K562 (cell line): ENCODE data around the gene MBOAT2. TPM values are rescaled to one million over a fixed set of nuclear protein-coding genes. Genes with fewer than 3 reads are reported as not detected.
"Not testable (repeated sequence)": the region's sequence is repeated elsewhere in the genome, so short reads cannot be mapped to it uniquely, and the experiment has no call there.

Experiments
- ATAC-seq: fragments of 200-7000 bp; cut with Tn5 transposase; 3 replicates; pipeline ENCODE4 v1.9.1; 2020; ENCODE audit warnings: moderate library complexity
- BruUV-seq: library from RNA; stranded (reverse); fragments of 400-500 nt; replicated peaks from 2 replicates; lab custom pipeline; 2021; lab: Mats Ljungman, UMichigan
- CTCF ChIA-PET: fragments of 300-600 bp; formaldehyde crosslinking; extraction: SDS; loops from one replicate; lab custom pipeline; 2021; ENCODE audit warnings: low intra/inter-chr PET ratio; lab: Yijun Ruan, JAX
- POLR2A ChIA-PET: fragments of 300-600, 350-650 bp; sonication (Branson Sonifier 250); formaldehyde crosslinking; extraction: SDS; loops from one replicate; lab custom pipeline; 2021; ENCODE audit warnings: antibody characterized with exemption, inconsistent platforms; lab: Yijun Ruan, JAX
- DNase-seq, 4 experiments: peaks; one replicate each; pipeline versions ENCODE4 v3.0.0 to v3.0.0-alpha.2; 2011 to 2018; ENCODE audit warnings: low spot score in 3 of 4, mixed read lengths in 3 of 4; ENCODE audit errors: extremely low read depth in 1 of 4
- FAIRE-seq: peaks from 2 replicates; lab custom pipeline; 2011; peaks lifted over from hg19 to GRCh38; lab: Jason Lieb, UNC
- H2AFZ ChIP-seq: 2 replicates; pipeline ENCODE4 v1.6.0; 2011; ENCODE audit warnings: low read depth, low read length, control low read depth, inconsistent platforms
- H3K27ac ChIP-seq: fragments of 200-600 bp; 3 replicates; pipeline ENCODE4 v1.8.0; 2011; ENCODE audit warnings: low read depth, mild to moderate bottlenecking, control low read depth, inconsistent platforms, low read length, moderate library complexity, mixed read lengths; ENCODE audit errors: extremely low read depth
- H3K27me3 ChIP-seq, 2 experiments: fragments of 300-600 bp in 1 of 2; 2 replicates in 1 of 2; 3 replicates in 1 of 2; pipeline versions ENCODE4 v1.6.0 to v1.8.0; 2011; ENCODE audit warnings: inconsistent platforms in 2 of 2, low read length in 2 of 2, mild to moderate bottlenecking in 1 of 2, mixed read lengths in 1 of 2, moderate library complexity in 1 of 2; ENCODE audit not compliant: control insufficient read depth in 2 of 2, insufficient read depth in 2 of 2
- H3K36me3 ChIP-seq: fragments of 300-600 bp; 3 replicates; pipeline ENCODE4 v1.8.0; 2011; ENCODE audit warnings: mild to moderate bottlenecking, low read length, inconsistent platforms; ENCODE audit not compliant: control insufficient read depth, insufficient read depth
- H3K4me1 ChIP-seq, 2 experiments: fragments of 200-600 bp in 1 of 2; replicated peaks in 1 of 2; 2 replicates in 1 of 2; 3 replicates in 1 of 2; pipeline versions ENCODE4 v1.5.1 to v1.8.0; 2011; ENCODE audit warnings: inconsistent platforms in 2 of 2, low read length in 2 of 2, mild to moderate bottlenecking in 1 of 2, mixed read lengths in 1 of 2, moderate library complexity in 1 of 2; ENCODE audit not compliant: control insufficient read depth in 2 of 2, insufficient read depth in 2 of 2
- H3K4me2 ChIP-seq: 2 replicates; pipeline ENCODE4 v1.6.1; 2011; ENCODE audit warnings: low read length, control low read depth, inconsistent platforms, mixed read lengths; ENCODE audit not compliant: insufficient read depth
- H3K4me3 ChIP-seq: fragments of 200-600 bp; sonication (generic), shearing (Covaris generic); 2 replicates; pipeline ENCODE4 v1.5.1; 2016; ENCODE audit warnings: control low read depth, inconsistent platforms
- H3K79me2 ChIP-seq: fragments of 200-600 bp; 3 replicates; pipeline ENCODE4 v1.8.0; 2011; ENCODE audit warnings: low read length, inconsistent platforms; ENCODE audit not compliant: control insufficient read depth, insufficient read depth
- H3K9ac ChIP-seq, 2 experiments: 2 replicates each; pipeline versions ENCODE4 v1.6.0 to v1.6.1; 2011; ENCODE audit warnings: low read depth in 2 of 2, low read length in 2 of 2, control low read depth in 1 of 2, inconsistent platforms in 1 of 2, mild to moderate bottlenecking in 1 of 2, mixed read lengths in 1 of 2; ENCODE audit not compliant: insufficient read depth in 1 of 2
- H3K9me1 ChIP-seq: one replicate; pipeline ENCODE4 v1.6.0; 2011; ENCODE audit warnings: inconsistent platforms, mild to moderate bottlenecking, low read length, moderate library complexity; ENCODE audit not compliant: control insufficient read depth, insufficient read depth
- H3K9me3 ChIP-seq: replicated peaks from 2 replicates; pipeline ENCODE4 v1.5.1; 2011; ENCODE audit warnings: low read depth, low read length, inconsistent platforms; ENCODE audit not compliant: control insufficient read depth, insufficient read depth
- H4K20me1 ChIP-seq: replicated peaks from 2 replicates; pipeline ENCODE4 v1.6.1; 2011; ENCODE audit warnings: low read length, inconsistent platforms, mixed read lengths; ENCODE audit not compliant: control insufficient read depth, insufficient read depth
- ARNT ChIP-seq, 2 experiments: fragments of 450-650 bp; IDR thresholded peaks; 2 replicates each; pipeline ENCODE4 v1.6.1; 2016; ENCODE audit warnings: mild to moderate bottlenecking in 1 of 2
- CBX1 ChIP-seq: sonication (generic); IDR thresholded peaks from 2 replicates; pipeline ENCODE4 v1.6.1; 2016; ENCODE audit warnings: antibody characterized with exemption, low read depth, mild to moderate bottlenecking
- CBX8 ChIP-seq: fragments of 200-600 bp; sonication (generic); IDR thresholded peaks from 2 replicates; pipeline ENCODE4 v1.6.1; 2012; ENCODE audit warnings: borderline replicate concordance, mixed run types, low read depth, mild to moderate bottlenecking, moderate library complexity, mixed read lengths, low read length, control low read depth, inconsistent platforms; ENCODE audit not compliant: poor library complexity, severe bottlenecking; ENCODE audit errors: extremely low read depth
- RAD21 ChIP-seq, 2 experiments: fragments of 250-450 bp in 1 of 2; fragments of 450-650 bp in 1 of 2; sonication (Bioruptor Pico) in 1 of 2; formaldehyde crosslinking in 1 of 2; IDR thresholded peaks in 1 of 2; conservative IDR thresholded peaks in 1 of 2; 2 replicates each; pipeline versions ENCODE4 v1.4.0 to v1.8.0; 2020 to 2022; ENCODE audit warnings: mild to moderate bottlenecking in 2 of 2, moderate library complexity in 1 of 2
- RUNX1 ChIP-seq: sonication (generic); IDR thresholded peaks from 2 replicates; pipeline ENCODE4 v1.6.1; 2016; ENCODE audit warnings: antibody characterized with exemption, low read depth
- TEAD4 ChIP-seq, 2 experiments: sonication (generic) in 1 of 2; formaldehyde crosslinking in 1 of 2; IDR thresholded peaks; 2 replicates each; pipeline versions ENCODE4 v1.6.1 to v1.8.0; 2012 to 2022; ENCODE audit warnings: borderline replicate concordance in 1 of 2, inconsistent platforms in 1 of 2, low read length in 1 of 2, mild to moderate bottlenecking in 1 of 2, missing genetic modification reagents in 1 of 2
- U2AF2 ChIP-seq: fragments of 200-400 bp; formaldehyde crosslinking; optimal IDR thresholded peaks from 2 replicates; pipeline ENCODE3; 2017; ENCODE audit warnings: low read depth, mild to moderate bottlenecking, low read length
- ZBED1 ChIP-seq: IDR thresholded peaks from 2 replicates; pipeline ENCODE4 v1.6.1; 2014
- ZNF79 ChIP-seq: fragments of 250-450 bp; sonication (Bioruptor Pico); IDR thresholded peaks from 2 replicates; pipeline ENCODE4 v1.4.0; 2020; ENCODE audit warnings: low read depth, mild to moderate bottlenecking, moderate library complexity
- WGBS: fragments of 100-300 bp; shearing (Covaris generic); methylation state at CpG from one replicate; pipeline ENCODE4 v1.1.6; 2016; ENCODE audit warnings: low coverage, mixed read lengths; ENCODE audit not compliant: insufficient coverage; ENCODE audit errors: missing lambda C conversion rate; 5-methylcytosine and 5-hydroxymethylcytosine counted together
- in situ Hi-C: fragments of 300-500 bp; cut with MboI; formaldehyde crosslinking; loops from 4 replicates; pipeline ENCODE4 v1.15.0; 2018; ENCODE audit warnings: inconsistent platforms, mixed read lengths
- intact Hi-C: fragments of 100-400 bp; cut with micrococcal nuclease; formaldehyde crosslinking; loops from 2 replicates; pipeline ENCODE4 v1.14.2; 2022
- polyA plus RNA-seq, 8 experiments: library from polyadenylated mRNA; depleted of rRNA in 4 of 8; stranded (reverse) in 5 of 8; unstranded in 3 of 8; fragments of >200 nt; fragmentation: Nextera tagmentation in 2 of 8; fragmentation: Illumina TruSeq in 1 of 8; extraction: Ambion mirVana in 2 of 8; extraction: Trizol in 1 of 8; gene quantifications; 2 replicates each; pipeline versions ENCODE4 v1.2.1 to v1.2.3, GENCODE V29; 2011 to 2014; ENCODE audit warnings: inconsistent platforms in 1 of 8, missing spikeins in 1 of 8
- total RNA-seq, 7 experiments: library from RNA; depleted of rRNA in 6 of 7; stranded (reverse); fragments of >200 nt in 6 of 7; fragmentation: Illumina TruSeq in 2 of 7; extraction: Trizol in 2 of 7; gene quantifications; 2 replicates each; pipeline versions ENCODE4 v1.2.1 to v1.2.3, GENCODE V29; 2011 to 2021; ENCODE audit warnings: low replicate concordance in 1 of 7
- TF ChIP-seq, protein P1 (sequence below): fragments of 250-450 bp; sonication (Bioruptor Pico); IDR thresholded peaks from 2 replicates; pipeline ENCODE4 v1.8.0; 2022; ENCODE audit warnings: inconsistent platforms
- TF ChIP-seq, protein P2 (sequence below): fragments of 250-450 bp; sonication (Bioruptor Pico); IDR thresholded peaks from 2 replicates; pipeline ENCODE4 v1.5.0; 2022; ENCODE audit warnings: mild to moderate bottlenecking
- TF ChIP-seq, protein P3 (sequence below): fragments of 250-450 bp; sonication (Bioruptor Pico); IDR thresholded peaks from 2 replicates; pipeline ENCODE4 v1.9.0; 2021; ENCODE audit warnings: mild to moderate bottlenecking, inconsistent platforms

Gene MBOAT2
- total and polyA plus RNA-seq, 9 of the 15 experiments (the other 6 are each of a cell fraction or from before 2014, with no cell fraction given) = 8.4 to 122 (median 27.6) TPM

DNA sequence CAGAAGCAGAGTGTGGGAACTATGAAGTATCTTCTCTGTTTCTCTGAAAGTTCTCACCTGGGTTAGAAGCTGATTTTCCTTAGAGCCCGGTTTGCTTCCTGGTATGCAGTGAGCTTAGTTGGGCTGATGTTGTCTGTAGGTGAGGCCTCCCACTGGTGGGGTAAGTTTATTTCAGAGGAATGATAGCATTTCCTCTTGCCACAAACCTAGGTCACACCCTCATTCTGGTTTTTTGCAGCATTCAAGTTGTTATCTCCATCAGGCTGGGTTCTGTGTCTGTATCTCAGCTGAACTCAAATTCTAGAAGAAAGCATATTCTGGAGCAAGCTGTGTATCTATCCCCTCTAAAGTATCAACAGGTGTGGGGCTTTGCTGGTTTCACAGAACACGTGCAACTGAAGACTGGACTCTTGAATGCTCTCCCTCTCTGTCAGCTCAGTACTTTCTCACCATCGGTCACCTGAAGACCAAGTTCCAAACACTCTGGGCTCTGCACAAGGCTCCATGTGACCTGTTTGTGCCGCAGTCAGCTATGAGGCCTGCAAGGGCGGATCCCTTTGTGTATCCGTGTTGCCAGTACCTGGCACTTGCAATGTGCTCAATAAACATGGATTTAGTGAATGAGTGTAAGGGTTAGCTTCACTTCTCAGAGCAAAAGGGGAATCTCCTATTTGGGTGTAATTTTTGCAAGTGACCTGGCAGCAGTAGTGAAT lies 49.5 kb upstream of the MBOAT2 start (continued):
- TF ChIP-seq, protein P1, sequence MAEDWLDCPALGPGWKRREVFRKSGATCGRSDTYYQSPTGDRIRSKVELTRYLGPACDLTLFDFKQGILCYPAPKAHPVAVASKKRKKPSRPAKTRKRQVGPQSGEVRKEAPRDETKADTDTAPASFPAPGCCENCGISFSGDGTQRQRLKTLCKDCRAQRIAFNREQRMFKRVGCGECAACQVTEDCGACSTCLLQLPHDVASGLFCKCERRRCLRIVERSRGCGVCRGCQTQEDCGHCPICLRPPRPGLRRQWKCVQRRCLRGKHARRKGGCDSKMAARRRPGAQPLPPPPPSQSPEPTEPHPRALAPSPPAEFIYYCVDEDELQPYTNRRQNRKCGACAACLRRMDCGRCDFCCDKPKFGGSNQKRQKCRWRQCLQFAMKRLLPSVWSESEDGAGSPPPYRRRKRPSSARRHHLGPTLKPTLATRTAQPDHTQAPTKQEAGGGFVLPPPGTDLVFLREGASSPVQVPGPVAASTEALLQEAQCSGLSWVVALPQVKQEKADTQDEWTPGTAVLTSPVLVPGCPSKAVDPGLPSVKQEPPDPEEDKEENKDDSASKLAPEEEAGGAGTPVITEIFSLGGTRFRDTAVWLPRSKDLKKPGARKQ (CRISPR knock-in tag) = no peak
- TF ChIP-seq U2AF2 = no peak
- TF ChIP-seq, protein P2, sequence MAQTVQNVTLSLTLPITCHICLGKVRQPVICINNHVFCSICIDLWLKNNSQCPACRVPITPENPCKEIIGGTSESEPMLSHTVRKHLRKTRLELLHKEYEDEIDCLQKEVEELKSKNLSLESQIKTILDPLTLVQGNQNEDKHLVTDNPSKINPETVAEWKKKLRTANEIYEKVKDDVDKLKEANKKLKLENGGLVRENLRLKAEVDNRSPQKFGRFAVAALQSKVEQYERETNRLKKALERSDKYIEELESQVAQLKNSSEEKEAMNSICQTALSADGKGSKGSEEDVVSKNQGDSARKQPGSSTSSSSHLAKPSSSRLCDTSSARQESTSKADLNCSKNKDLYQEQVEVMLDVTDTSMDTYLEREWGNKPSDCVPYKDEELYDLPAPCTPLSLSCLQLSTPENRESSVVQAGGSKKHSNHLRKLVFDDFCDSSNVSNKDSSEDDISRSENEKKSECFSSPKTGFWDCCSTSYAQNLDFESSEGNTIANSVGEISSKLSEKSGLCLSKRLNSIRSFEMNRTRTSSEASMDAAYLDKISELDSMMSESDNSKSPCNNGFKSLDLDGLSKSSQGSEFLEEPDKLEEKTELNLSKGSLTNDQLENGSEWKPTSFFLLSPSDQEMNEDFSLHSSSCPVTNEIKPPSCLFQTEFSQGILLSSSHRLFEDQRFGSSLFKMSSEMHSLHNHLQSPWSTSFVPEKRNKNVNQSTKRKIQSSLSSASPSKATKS (CRISPR knock-in tag) = no peak
- no peak for TF ChIP-seq CBX8
- TF ChIP-seq ZNF79 (CRISPR knock-in tag) = no peak
- TF ChIP-seq RUNX1 = no peak
- no peak for TF ChIP-seq CBX1
- TF ChIP-seq, protein P3, sequence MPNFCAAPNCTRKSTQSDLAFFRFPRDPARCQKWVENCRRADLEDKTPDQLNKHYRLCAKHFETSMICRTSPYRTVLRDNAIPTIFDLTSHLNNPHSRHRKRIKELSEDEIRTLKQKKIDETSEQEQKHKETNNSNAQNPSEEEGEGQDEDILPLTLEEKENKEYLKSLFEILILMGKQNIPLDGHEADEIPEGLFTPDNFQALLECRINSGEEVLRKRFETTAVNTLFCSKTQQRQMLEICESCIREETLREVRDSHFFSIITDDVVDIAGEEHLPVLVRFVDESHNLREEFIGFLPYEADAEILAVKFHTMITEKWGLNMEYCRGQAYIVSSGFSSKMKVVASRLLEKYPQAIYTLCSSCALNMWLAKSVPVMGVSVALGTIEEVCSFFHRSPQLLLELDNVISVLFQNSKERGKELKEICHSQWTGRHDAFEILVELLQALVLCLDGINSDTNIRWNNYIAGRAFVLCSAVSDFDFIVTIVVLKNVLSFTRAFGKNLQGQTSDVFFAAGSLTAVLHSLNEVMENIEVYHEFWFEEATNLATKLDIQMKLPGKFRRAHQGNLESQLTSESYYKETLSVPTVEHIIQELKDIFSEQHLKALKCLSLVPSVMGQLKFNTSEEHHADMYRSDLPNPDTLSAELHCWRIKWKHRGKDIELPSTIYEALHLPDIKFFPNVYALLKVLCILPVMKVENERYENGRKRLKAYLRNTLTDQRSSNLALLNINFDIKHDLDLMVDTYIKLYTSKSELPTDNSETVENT (CRISPR knock-in tag) = no peak
- TF ChIP-seq ARNT (IDR thresholded peaks at IDR 0.05) = peak in 1 of 2 experiments; percentile 87; a peak in 1 of 4 replicates
- peak in 1 of 2 experiments; percentile 13; a peak in 1 of 4 replicates for TF ChIP-seq RAD21 (CRISPR knock-in tag; conservative IDR thresholded peaks at IDR 0.05 in 1 of 2, IDR thresholded peaks at IDR 0.05 in 1 of 2)
- peak; percentile 30; the same call in 1 of the 2 replicates for TF ChIP-seq TEAD4 (IDR thresholded peaks at IDR 0.05; ENCODE audit: low read length)
- no peak for TF ChIP-seq TEAD4 (CRISPR knock-in tag; IDR thresholded peaks at IDR 0.05; ENCODE audit: borderline replicate concordance)
- no peak for TF ChIP-seq ZBED1

DNA sequence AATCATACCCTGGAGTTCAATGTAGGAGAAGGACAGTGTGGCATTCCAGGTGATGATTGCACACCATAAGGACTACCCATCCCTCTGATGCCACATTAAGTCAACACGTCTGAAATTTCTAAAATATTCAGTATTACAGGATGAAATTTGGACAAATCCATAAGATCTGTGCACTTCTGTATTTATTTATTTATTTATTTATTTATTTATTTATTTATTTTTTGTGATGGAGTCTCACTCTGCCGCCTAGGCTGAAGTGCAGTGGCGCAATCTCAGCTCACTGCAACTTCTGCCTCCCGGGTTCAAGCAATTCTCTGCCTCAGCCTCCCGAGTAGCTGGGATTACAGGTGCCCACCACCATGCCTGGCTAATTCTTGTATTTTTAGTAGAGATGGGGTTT lies 48.0 kb upstream of the MBOAT2 start:
- DNase-seq, H3K9me1 ChIP-seq, in situ Hi-C loops, H4K20me1 ChIP-seq, H2AFZ ChIP-seq, FAIRE-seq, H3K4me2 ChIP-seq, H3K27me3 ChIP-seq, H3K9me3 ChIP-seq, H3K27ac ChIP-seq, intact Hi-C loops, H3K79me2 ChIP-seq, CTCF ChIA-PET, H3K36me3 ChIP-seq, H3K9ac ChIP-seq, H3K4me3 ChIP-seq, ATAC-seq, BruUV-seq: not testable (repeated sequence)
- WGBS = 83% methylated on average over 5 of the region's 5 CpGs
- POLR2A ChIA-PET = interaction anchor here (0.6 kb wide), 1 partner anchor 58 kb away, joined by 3 read pairs; no protein-coding TSS in a partner anchor
- H3K4me1 ChIP-seq = peaks cover 3 to 14% of the 10 kb centered on the region in 2 experiments; a peak in 4 of 5 replicates
